ENCODE measurements around the gene KCNK6.

KCNK6 gene

GRCh38 chr19:38310986-38311385, 8.7 kb upstream of the KCNK6 start:
- Histone ChIP-seq H2AK5ac (ENCODE audit: low read length, severe bottlenecking) (no peak overlapping the region), H3K4me3 (ENCODE audit: insufficient read depth in 1 of 2, low read depth in 1 of 2, low read length in 2 of 2) (no peak overlapping the region), H4K91ac (ENCODE audit: low read length) (no peak overlapping the region), H3K9me3 (ENCODE audit: control insufficient read depth, low read length) (no peaks in the 10 kb centered on the region), H2BK15ac (ENCODE audit: low read depth, poor library complexity, severe bottlenecking) (no peak overlapping the region), H3K4me2 (ENCODE audit: low read length, poor library complexity, severe bottlenecking) (no peak overlapping the region), H3K4ac (ENCODE audit: low read depth in 1 of 2, low read length in 2 of 2) (no peak overlapping the region), H3K18ac (ENCODE audit: low read depth in 1 of 2, low read length in 2 of 2) (no peak overlapping the region), H2AFZ (ENCODE audit: low read depth, low read length) (no peak overlapping the region), H4K8ac (ENCODE audit: low read length) (no peak overlapping the region), H3K9ac (ENCODE audit: low read length) (no peak overlapping the region), H3K27me3 (ENCODE audit: control insufficient read depth in 1 of 2, insufficient read depth in 1 of 2, low read length in 2 of 2) (no peaks in the 10 kb centered on the region), H2BK120ac (ENCODE audit: low read depth, low read length) (no peak overlapping the region), H2BK12ac (ENCODE audit: low read length in 2 of 2) (no peak overlapping the region), H3K27ac (ENCODE audit: low read length, poor library complexity, severe bottlenecking) (no peak overlapping the region), H3K14ac (ENCODE audit: low read length in 2 of 2) (no peak overlapping the region), H3K36me3 (ENCODE audit: control insufficient read depth in 1 of 2, insufficient read depth in 2 of 2, low read depth in 1 of 2, low read length in 2 of 2) (peaks cover 15 to 36% of the 10 kb centered on the region in 2 experiments), H3K23ac (ENCODE audit: low read length in 2 of 2) (no peak overlapping the region), H3K4me1 (ENCODE audit: control insufficient read depth, insufficient read depth, low read depth, low read length) (peaks cover 12% of the 10 kb centered on the region), H2BK5ac (ENCODE audit: low read depth, low read length, poor library complexity, severe bottlenecking) (no peak overlapping the region), H3K79me1 (replicated peaks; ENCODE audit: low read length, poor library complexity, severe bottlenecking) (peaks cover 32% of the 10 kb centered on the region)
- WGBS, result 97% methylated on average over 6 of the region's 6 CpGs
- DNase-seq, result no peak

- H3K79me1 ChIP-seq (replicated peaks; ENCODE audit: low read length, poor library complexity, severe bottlenecking), result peaks cover 24% of the 10 kb centered on the region
- H3K18ac ChIP-seq (ENCODE audit: low read depth in 1 of 2, low read length in 2 of 2), result peak within 1 kb of the TSS; percentile 83 to 95
- peak within 1 kb of the TSS; percentile 92 for H3K9ac ChIP-seq (ENCODE audit: low read length)
- H2BK15ac ChIP-seq (ENCODE audit: low read depth, poor library complexity, severe bottlenecking), result no peak within 1 kb of the TSS
- no peak within 1 kb of the TSS for H3K23ac ChIP-seq (ENCODE audit: low read length in 2 of 2)
- no peak within 1 kb of the TSS for H2BK120ac ChIP-seq (ENCODE audit: low read depth, low read length)
- H3K27ac ChIP-seq (ENCODE audit: low read length, poor library complexity, severe bottlenecking), result peak within 1 kb of the TSS; percentile 29
- H3K9me3 ChIP-seq (ENCODE audit: control insufficient read depth, low read length), result no peaks in the 10 kb centered on the region
- H3K4me1 ChIP-seq (ENCODE audit: control insufficient read depth, insufficient read depth, low read depth, low read length), result peaks cover 24% of the 10 kb centered on the region
- H2BK5ac ChIP-seq (ENCODE audit: low read depth, low read length, poor library complexity, severe bottlenecking), result no peak within 1 kb of the TSS
- H2AK5ac ChIP-seq (ENCODE audit: low read length, severe bottlenecking), result peak within 1 kb of the TSS; percentile 72
- peak; percentile 97 for DNase-seq
- H4K91ac ChIP-seq (ENCODE audit: low read length), result peak within 1 kb of the TSS; percentile 92
- H4K8ac ChIP-seq (ENCODE audit: low read length), result peak within 1 kb of the TSS; percentile 98
- WGBS, result under 1% methylated on average over 34 of the region's 64 CpGs
- peak within 1 kb of the TSS; percentile 97 for H3K4me2 ChIP-seq (ENCODE audit: low read length, poor library complexity, severe bottlenecking)
- peak within 1 kb of the TSS in 1 of 2 experiments; percentile 57 for H3K14ac ChIP-seq (ENCODE audit: low read length in 2 of 2)
- peaks cover 0 to 15% of the 10 kb centered on the region in 2 experiments for H3K27me3 ChIP-seq (ENCODE audit: control insufficient read depth in 1 of 2, insufficient read depth in 1 of 2, low read length in 2 of 2)
- peak within 1 kb of the TSS; percentile 77 to 84 for H3K4me3 ChIP-seq (ENCODE audit: insufficient read depth in 1 of 2, low read depth in 1 of 2, low read length in 2 of 2)
- peak within 1 kb of the TSS in 1 of 2 experiments; percentile 97 for H3K4ac ChIP-seq (ENCODE audit: low read depth in 1 of 2, low read length in 2 of 2)
- H2AFZ ChIP-seq (ENCODE audit: low read depth, low read length), result peak within 1 kb of the TSS; percentile 36
- no peaks in the 10 kb centered on the region for H3K36me3 ChIP-seq (ENCODE audit: control insufficient read depth in 1 of 2, insufficient read depth in 2 of 2, low read depth in 1 of 2, low read length in 2 of 2)
- H2BK12ac ChIP-seq (ENCODE audit: low read length in 2 of 2), result peak within 1 kb of the TSS in 1 of 2 experiments; percentile 79
Measured at GRCh38 chr19:38315657-38316476, 3.8 kb upstream of the KCNK6 start, which contains the start of gene YIF1B. Gene YIF1B (minus strand): TSS chr19:38315947. CDS start chr19:38315917, 30 bp downstream.

DNA sequence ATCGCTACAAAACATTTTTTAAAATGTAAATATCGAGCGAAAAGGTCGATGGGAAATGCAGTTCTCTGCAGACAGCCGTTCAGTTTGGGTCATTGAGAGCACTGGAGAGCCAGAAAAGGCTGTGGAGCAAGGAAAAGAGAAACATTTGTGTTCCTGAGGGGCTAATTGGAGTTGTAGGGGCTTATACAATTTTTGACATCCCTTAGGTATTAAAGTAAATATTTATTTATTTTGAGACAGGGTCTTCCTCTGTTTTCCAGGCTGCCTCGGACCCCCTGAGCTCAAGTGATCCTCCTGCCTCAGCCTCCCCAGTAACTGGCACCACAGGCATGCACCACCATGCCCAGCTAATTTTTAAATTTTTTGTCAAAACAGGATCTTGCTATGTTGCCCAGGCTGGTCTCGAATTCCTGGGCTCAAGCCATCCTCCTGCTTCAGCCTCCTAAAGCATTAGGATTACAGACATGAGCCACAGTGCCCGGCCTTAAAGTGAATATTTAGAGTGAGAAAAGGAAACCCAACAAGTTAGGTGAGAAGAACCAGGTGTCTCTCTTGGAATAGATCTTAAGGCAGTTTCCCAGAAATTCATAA, 3.1 kb upstream of the KCNK6 start:
- H3K23ac ChIP-seq (ENCODE audit: low read length in 2 of 2), result no peak overlapping the region
- peaks cover 0 to 15% of the 10 kb centered on the region in 2 experiments for H3K27me3 ChIP-seq (ENCODE audit: control insufficient read depth in 1 of 2, insufficient read depth in 1 of 2, low read length in 2 of 2)
- no peak overlapping the region for H2AFZ ChIP-seq (ENCODE audit: low read depth, low read length)
- H2BK120ac ChIP-seq (ENCODE audit: low read depth, low read length), result no peak overlapping the region
- DNase-seq, result no peak
- H2BK5ac ChIP-seq (ENCODE audit: low read depth, low read length, poor library complexity, severe bottlenecking), result no peak overlapping the region
- 40% methylated on average over 7 of the region's 8 CpGs for WGBS
- H3K4me3 ChIP-seq (ENCODE audit: insufficient read depth in 1 of 2, low read depth in 1 of 2, low read length in 2 of 2), result peak overlapping the region in 1 of 2 experiments; percentile 78
- H3K9me3 ChIP-seq (ENCODE audit: control insufficient read depth, low read length), result no peaks in the 10 kb centered on the region
- H3K79me1 ChIP-seq (replicated peaks; ENCODE audit: low read length, poor library complexity, severe bottlenecking), result peaks cover 19% of the 10 kb centered on the region
- peak overlapping the region; percentile 90 for H3K9ac ChIP-seq (ENCODE audit: low read length)
- H3K36me3 ChIP-seq (ENCODE audit: control insufficient read depth in 1 of 2, insufficient read depth in 2 of 2, low read depth in 1 of 2, low read length in 2 of 2), result no peaks in the 10 kb centered on the region
- no peak overlapping the region for H3K18ac ChIP-seq (ENCODE audit: low read depth in 1 of 2, low read length in 2 of 2)
- no peak overlapping the region for H2BK15ac ChIP-seq (ENCODE audit: low read depth, poor library complexity, severe bottlenecking)
- peaks cover 27% of the 10 kb centered on the region for H3K4me1 ChIP-seq (ENCODE audit: control insufficient read depth, insufficient read depth, low read depth, low read length)
- H3K14ac ChIP-seq (ENCODE audit: low read length in 2 of 2), result no peak overlapping the region
- peak overlapping the region; percentile 70 for H2AK5ac ChIP-seq (ENCODE audit: low read length, severe bottlenecking)
- no peak overlapping the region for H4K8ac ChIP-seq (ENCODE audit: low read length)
- peak overlapping the region; percentile 57 for H3K4me2 ChIP-seq (ENCODE audit: low read length, poor library complexity, severe bottlenecking)
- H3K27ac ChIP-seq (ENCODE audit: low read length, poor library complexity, severe bottlenecking), result no peak overlapping the region
- H2BK12ac ChIP-seq (ENCODE audit: low read length in 2 of 2), result no peak overlapping the region
- no peak overlapping the region for H3K4ac ChIP-seq (ENCODE audit: low read depth in 1 of 2, low read length in 2 of 2)
- H4K91ac ChIP-seq (ENCODE audit: low read length), result no peak overlapping the region

DNA sequence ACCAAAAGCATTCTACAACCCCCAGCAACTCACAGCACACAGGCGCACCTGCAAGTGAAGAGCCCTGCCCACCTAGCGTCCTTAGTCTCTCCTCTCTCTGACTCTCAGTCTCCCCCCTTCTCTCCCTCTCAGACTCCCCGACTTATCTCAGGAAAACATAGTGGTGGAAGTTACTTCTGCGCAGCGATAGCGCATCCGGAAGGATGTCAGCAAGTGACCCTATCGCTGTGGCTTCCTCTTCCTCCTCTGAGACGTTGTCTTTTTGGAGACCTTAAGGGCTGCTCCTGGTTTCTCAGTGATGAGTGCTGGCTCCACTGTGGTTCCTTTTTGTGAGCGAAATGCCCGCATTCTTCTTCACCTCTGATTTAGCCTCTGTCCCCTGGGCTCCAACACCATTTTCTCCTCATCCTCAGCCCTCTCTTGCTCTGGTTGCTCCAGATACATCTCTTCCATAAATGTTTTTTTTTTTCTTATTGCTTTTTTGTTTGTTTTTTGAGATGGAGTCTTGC, 2.5 kb upstream of the KCNK6 start:
- Histone ChIP-seq H3K18ac (ENCODE audit: low read depth in 1 of 2, low read length in 2 of 2) (no peak overlapping the region), H3K4me1 (ENCODE audit: control insufficient read depth, insufficient read depth, low read depth, low read length) (peaks cover 27% of the 10 kb centered on the region), H3K9ac (ENCODE audit: low read length) (no peak overlapping the region), H2BK120ac (ENCODE audit: low read depth, low read length) (no peak overlapping the region), H3K79me1 (replicated peaks; ENCODE audit: low read length, poor library complexity, severe bottlenecking) (peaks cover 18% of the 10 kb centered on the region), H2BK5ac (ENCODE audit: low read depth, low read length, poor library complexity, severe bottlenecking) (no peak overlapping the region), H4K8ac (ENCODE audit: low read length) (peak overlapping the region; percentile 37), H3K9me3 (ENCODE audit: control insufficient read depth, low read length) (no peaks in the 10 kb centered on the region), H3K23ac (ENCODE audit: low read length in 2 of 2) (no peak overlapping the region), H3K27me3 (ENCODE audit: control insufficient read depth in 1 of 2, insufficient read depth in 1 of 2, low read length in 2 of 2) (peaks cover 0 to 15% of the 10 kb centered on the region in 2 experiments), H3K14ac (ENCODE audit: low read length in 2 of 2) (no peak overlapping the region), H3K27ac (ENCODE audit: low read length, poor library complexity, severe bottlenecking) (no peak overlapping the region), H3K4me2 (ENCODE audit: low read length, poor library complexity, severe bottlenecking) (no peak overlapping the region), H2BK15ac (ENCODE audit: low read depth, poor library complexity, severe bottlenecking) (no peak overlapping the region), H3K36me3 (ENCODE audit: control insufficient read depth in 1 of 2, insufficient read depth in 2 of 2, low read depth in 1 of 2, low read length in 2 of 2) (no peaks in the 10 kb centered on the region), H2AK5ac (ENCODE audit: low read length, severe bottlenecking) (peak overlapping the region; percentile 30), H4K91ac (ENCODE audit: low read length) (no peak overlapping the region), H2AFZ (ENCODE audit: low read depth, low read length) (no peak overlapping the region), H3K4me3 (ENCODE audit: insufficient read depth in 1 of 2, low read depth in 1 of 2, low read length in 2 of 2) (no peak overlapping the region), H3K4ac (ENCODE audit: low read depth in 1 of 2, low read length in 2 of 2) (no peak overlapping the region), H2BK12ac (ENCODE audit: low read length in 2 of 2) (peak overlapping the region in 1 of 2 experiments; percentile 54)
- DNase-seq, result no peak
- WGBS, result 75% methylated on average over 11 of the region's 11 CpGs

Measured in mesenchymal stem cell (in vitro differentiated cells and primary cell).